B cell (primary cell): Measurements from ENCODE around the gene PRUNE2.

Experiments used
- CTCF ChIP-seq: fragments of 200-600 bp; IDR thresholded peaks from one replicate; pipeline ENCODE4 v1.8.0; 2022; ENCODE audit warnings: antibody characterized with exemption, mild to moderate bottlenecking
- EZH2 ChIP-seq: IDR thresholded peaks from 2 replicates; pipeline ENCODE4 v1.6.1; 2012; ENCODE audit warnings: borderline replicate concordance, low read depth, mild to moderate bottlenecking, moderate library complexity, low read length; ENCODE audit not compliant: insufficient read depth, poor library complexity, severe bottlenecking

- TF ChIP-seq CTCF = no peak
- TF ChIP-seq EZH2 = no peak
Observed at GRCh38 chr9:76654575-76654974, 251.3 kb downstream of the PRUNE2 start.
